ENCODE data around the gene SEC22B.
"Not testable (repeated sequence)": the region's sequence is repeated elsewhere in the genome, so short reads cannot be mapped to it uniquely, and the experiment has no call there.

- TF ChIP-seq, protein P1, sequence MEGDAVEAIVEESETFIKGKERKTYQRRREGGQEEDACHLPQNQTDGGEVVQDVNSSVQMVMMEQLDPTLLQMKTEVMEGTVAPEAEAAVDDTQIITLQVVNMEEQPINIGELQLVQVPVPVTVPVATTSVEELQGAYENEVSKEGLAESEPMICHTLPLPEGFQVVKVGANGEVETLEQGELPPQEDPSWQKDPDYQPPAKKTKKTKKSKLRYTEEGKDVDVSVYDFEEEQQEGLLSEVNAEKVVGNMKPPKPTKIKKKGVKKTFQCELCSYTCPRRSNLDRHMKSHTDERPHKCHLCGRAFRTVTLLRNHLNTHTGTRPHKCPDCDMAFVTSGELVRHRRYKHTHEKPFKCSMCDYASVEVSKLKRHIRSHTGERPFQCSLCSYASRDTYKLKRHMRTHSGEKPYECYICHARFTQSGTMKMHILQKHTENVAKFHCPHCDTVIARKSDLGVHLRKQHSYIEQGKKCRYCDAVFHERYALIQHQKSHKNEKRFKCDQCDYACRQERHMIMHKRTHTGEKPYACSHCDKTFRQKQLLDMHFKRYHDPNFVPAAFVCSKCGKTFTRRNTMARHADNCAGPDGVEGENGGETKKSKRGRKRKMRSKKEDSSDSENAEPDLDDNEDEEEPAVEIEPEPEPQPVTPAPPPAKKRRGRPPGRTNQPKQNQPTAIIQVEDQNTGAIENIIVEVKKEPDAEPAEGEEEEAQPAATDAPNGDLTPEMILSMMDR (IDR thresholded peaks at IDR 0.05), result not testable (repeated sequence)
- not testable (repeated sequence) for TF ChIP-seq POLR2A (IDR thresholded peaks at IDR 0.05; ENCODE audit: low read depth); POLR2AphosphoS5 (IDR thresholded peaks at IDR 0.05)
These were observed 74.7 kb downstream of the SEC22B start for GRCh38 chr1:120101593-120101992.
